ENCODE data around the gene TRIM68.

Gene TRIM68

GRCh38 chr11:4607781-4608666, at the start of gene TRIM68:
Gene TRIM68 (minus strand): TSS chr11:4608231. CDS start chr11:4605504, 2,727 bp downstream.
- peak; percentile 95 to 97 (median 97) for DNase-seq

- no peak for DNase-seq
Observed at GRCh38 chr11:4654635-4655369, 46.8 kb upstream of the TRIM68 start.

GRCh38 chr11:4647766-4648165, 39.7 kb upstream of the TRIM68 start:
- DNase-seq, result no peak

- no peak for DNase-seq
Observed at GRCh38 chr11:4645974-4646373, 37.9 kb upstream of the TRIM68 start.

GRCh38 chr11:4644233-4644632, 36.2 kb upstream of the TRIM68 start:
- DNase-seq, result no peak

GRCh38 chr11:4643682-4644081, 35.7 kb upstream of the TRIM68 start, which contains the start of gene OR51E1:
Gene OR51E1 (plus strand): TSS chr11:4643982. CDS start chr11:4652527, 8,545 bp downstream.
- DNase-seq, result no peak

GRCh38 chr11:4643076-4643475, 35.0 kb upstream of the TRIM68 start:
- no peak for DNase-seq

- no peak for DNase-seq
Observed at GRCh38 chr11:4642043-4642442, 34.0 kb upstream of the TRIM68 start.

- DNase-seq, result no peak
Observed at GRCh38 chr11:4641501-4641900, 33.5 kb upstream of the TRIM68 start.

- no peak for DNase-seq
Observed at GRCh38 chr11:4639931-4640330, 31.9 kb upstream of the TRIM68 start.

GRCh38 chr11:4637662-4638047, 29.6 kb upstream of the TRIM68 start:
- no peak for DNase-seq

- peak; percentile 57 to 77 (median 74) for DNase-seq
Observed at GRCh38 chr11:4636962-4637661, 29.1 kb upstream of the TRIM68 start, which contains the start of gene OR51D1. Gene OR51D1 (plus strand): TSS chr11:4637477. CDS start chr11:4639791, 2,314 bp downstream.

GRCh38 chr11:4636136-4636535, 28.1 kb upstream of the TRIM68 start:
- DNase-seq, result no peak

- DNase-seq, result peak; percentile 64 to 75 (median 65)
Observed at GRCh38 chr11:4626207-4627099, 18.4 kb upstream of the TRIM68 start.

- DNase-seq, result no peak
Observed at GRCh38 chr11:4619514-4619913, 11.5 kb upstream of the TRIM68 start.

- DNase-seq, result no peak
Observed at GRCh38 chr11:4615856-4616444, 7.9 kb upstream of the TRIM68 start.

GRCh38 chr11:4611986-4612385, 4.0 kb upstream of the TRIM68 start:
- DNase-seq, result no peak

GRCh38 chr11:4610258-4610935, 2.4 kb upstream of the TRIM68 start:
- peak; percentile 48 to 64 (median 58) for DNase-seq

GRCh38 chr11:4607096-4607495, 935 bp downstream of the TRIM68 start:
- peak; percentile 33 to 48 (median 39) for DNase-seq

- no peak for DNase-seq
Observed at GRCh38 chr11:4606231-4607015, 1.6 kb downstream of the TRIM68 start.
